K562 (cell line): Measurements from ENCODE around the gene RHOA. TPM values are rescaled to one million over a fixed set of nuclear protein-coding genes. Genes with fewer than 3 reads are reported as not detected.

Experiments
- CREM ChIP-seq: IDR thresholded peaks from 2 replicates; pipeline ENCODE4 v1.6.1; 2014; ENCODE audit warnings: antibody characterized with exemption, low read depth
- GABPB2 ChIP-seq: fragments of 250-450 bp; sonication (Bioruptor Pico); conservative IDR thresholded peaks from 2 replicates; pipeline ENCODE4 v1.5.1; 2021; ENCODE audit warnings: mild to moderate bottlenecking
- HEY1 ChIP-seq: fragments of 250-450 bp; sonication (Bioruptor Pico); IDR thresholded peaks from 2 replicates; pipeline ENCODE4 v1.5.0; 2020; ENCODE audit warnings: mild to moderate bottlenecking, moderate library complexity, borderline replicate concordance
- KAT8 ChIP-seq: fragments of 450-650 bp; IDR thresholded peaks from 2 replicates; pipeline ENCODE4 v1.6.1; 2016; ENCODE audit warnings: low read depth, mild to moderate bottlenecking
- KDM2B ChIP-seq: fragments of 250-450 bp; sonication (Bioruptor Pico); IDR thresholded peaks from 2 replicates; pipeline ENCODE4 v1.8.0; 2021; ENCODE audit warnings: mild to moderate bottlenecking, moderate library complexity
- NR2F6 ChIP-seq: fragments of 450-650 bp; formaldehyde crosslinking; IDR thresholded peaks from 2 replicates; pipeline ENCODE4 v1.4.0; 2020; ENCODE audit warnings: mild to moderate bottlenecking
- NUFIP1 ChIP-seq: fragments of 450-650 bp; IDR thresholded peaks from 2 replicates; pipeline ENCODE4 v1.6.1; 2018; ENCODE audit not compliant: partially characterized antibody
- PTTG1 ChIP-seq: fragments of 450-650 bp; IDR thresholded peaks from 2 replicates; pipeline ENCODE4 v1.6.1; 2016; ENCODE audit warnings: low read depth, mild to moderate bottlenecking, missing genetic modification characterization, missing compliant biosample characterization
- RHOXF2B ChIP-seq: fragments of 250-450 bp; sonication (Bioruptor Pico); conservative IDR thresholded peaks from 2 replicates; pipeline ENCODE4 v1.5.1; 2021
- SAP30 ChIP-seq: fragments of 200-600 bp; sonication (generic); IDR thresholded peaks from 2 replicates; pipeline ENCODE4 v1.6.1; 2012; ENCODE audit warnings: borderline replicate concordance, low read depth, mild to moderate bottlenecking, moderate library complexity, low read length, control low read depth, inconsistent platforms; ENCODE audit not compliant: insufficient read depth, poor library complexity, severe bottlenecking
- STAT5A ChIP-seq: IDR thresholded peaks from 2 replicates; pipeline ENCODE4 v1.6.1; 2012; ENCODE audit warnings: low read length, inconsistent platforms, borderline replicate concordance
- ZFP30 ChIP-seq: fragments of 250-450 bp; sonication (Bioruptor Pico); IDR thresholded peaks from 2 replicates; pipeline ENCODE4 v1.8.0; 2022; ENCODE audit warnings: moderate library complexity, mild to moderate bottlenecking, inconsistent platforms, borderline replicate concordance
- ZNF354B ChIP-seq: fragments of 250-450 bp; sonication (Bioruptor Pico); IDR thresholded peaks from 2 replicates; pipeline ENCODE4 v1.4.0; 2020
- polyA plus RNA-seq, 8 experiments: library from polyadenylated mRNA; depleted of rRNA in 4 of 8; stranded (reverse) in 5 of 8; unstranded in 3 of 8; fragments of >200 nt; fragmentation: Nextera tagmentation in 2 of 8; fragmentation: Illumina TruSeq in 1 of 8; extraction: Ambion mirVana in 2 of 8; extraction: Trizol in 1 of 8; gene quantifications; 2 replicates each; pipeline versions ENCODE4 v1.2.1 to v1.2.3, GENCODE V29; 2011 to 2014; ENCODE audit warnings: inconsistent platforms in 1 of 8, missing spikeins in 1 of 8
- total RNA-seq, 7 experiments: library from RNA; depleted of rRNA in 6 of 7; stranded (reverse); fragments of >200 nt in 6 of 7; fragmentation: Illumina TruSeq in 2 of 7; extraction: Trizol in 2 of 7; gene quantifications; 2 replicates each; pipeline versions ENCODE4 v1.2.1 to v1.2.3, GENCODE V29; 2011 to 2021; ENCODE audit warnings: low replicate concordance in 1 of 7
- TF ChIP-seq, protein P1 (sequence below): fragments of 250-450 bp; sonication (Bioruptor Pico); IDR thresholded peaks from 2 replicates; pipeline ENCODE4 v1.4.0; 2020
- TF ChIP-seq, protein P2 (sequence below), 3 experiments: fragments of 200-800 bp in 1 of 3; sonication (Bioruptor generic) in 1 of 3; sonication (generic) in 1 of 3; formaldehyde crosslinking in 1 of 3; IDR thresholded peaks; 2 replicates each; pipeline versions ENCODE4 v1.6.1 to v1.8.0; 2016 to 2022; ENCODE audit warnings: mild to moderate bottlenecking in 2 of 3, missing compliant biosample characterization in 2 of 3, missing genetic modification characterization in 2 of 3, missing genetic modification reagents in 1 of 3
- TF ChIP-seq, protein P3 (sequence below): sonication (generic); formaldehyde crosslinking; IDR thresholded peaks from 2 replicates; pipeline ENCODE4 v1.9.0; 2022; ENCODE audit warnings: mild to moderate bottlenecking, missing genetic modification reagents

RHOA gene
- total and polyA plus RNA-seq, 9 of the 15 experiments (the other 6 are each of a cell fraction or from before 2014, with no cell fraction given), result 136 to 540 (median 236) TPM

DNA sequence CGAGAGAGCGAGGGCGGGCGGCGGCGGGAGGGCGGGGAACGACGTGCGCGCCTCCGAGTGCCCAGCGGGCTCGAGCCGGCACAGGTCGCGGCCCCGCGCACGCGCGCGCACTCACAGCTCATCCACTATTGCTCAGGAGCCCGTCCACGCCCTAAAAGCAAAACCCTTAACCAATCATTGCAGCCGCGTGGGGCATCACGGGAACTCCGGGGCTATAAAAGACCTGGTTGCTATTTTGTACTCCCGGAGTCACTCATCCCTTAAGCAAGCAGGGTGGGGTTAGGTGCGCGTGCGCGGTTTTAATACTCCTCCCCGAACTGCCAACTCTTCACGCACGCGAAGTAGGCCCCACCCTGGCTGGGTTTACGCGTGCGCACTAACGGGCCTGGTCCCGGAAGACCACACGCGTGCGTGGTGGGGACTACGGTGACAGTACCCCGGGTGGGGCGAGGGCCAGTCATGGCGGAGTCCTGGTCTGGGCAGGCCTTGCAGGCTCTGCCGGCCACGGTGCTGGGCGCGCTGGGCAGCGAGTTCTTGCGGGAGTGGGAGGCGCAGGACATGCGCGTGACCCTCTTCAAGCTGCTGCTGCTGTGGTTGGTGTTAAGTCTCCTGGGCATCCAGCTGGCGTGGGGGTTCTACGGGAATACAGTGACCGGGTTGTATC lies at the start of gene RHOA, which contains the start of gene TCTA (continued):
- TF ChIP-seq, protein P1, sequence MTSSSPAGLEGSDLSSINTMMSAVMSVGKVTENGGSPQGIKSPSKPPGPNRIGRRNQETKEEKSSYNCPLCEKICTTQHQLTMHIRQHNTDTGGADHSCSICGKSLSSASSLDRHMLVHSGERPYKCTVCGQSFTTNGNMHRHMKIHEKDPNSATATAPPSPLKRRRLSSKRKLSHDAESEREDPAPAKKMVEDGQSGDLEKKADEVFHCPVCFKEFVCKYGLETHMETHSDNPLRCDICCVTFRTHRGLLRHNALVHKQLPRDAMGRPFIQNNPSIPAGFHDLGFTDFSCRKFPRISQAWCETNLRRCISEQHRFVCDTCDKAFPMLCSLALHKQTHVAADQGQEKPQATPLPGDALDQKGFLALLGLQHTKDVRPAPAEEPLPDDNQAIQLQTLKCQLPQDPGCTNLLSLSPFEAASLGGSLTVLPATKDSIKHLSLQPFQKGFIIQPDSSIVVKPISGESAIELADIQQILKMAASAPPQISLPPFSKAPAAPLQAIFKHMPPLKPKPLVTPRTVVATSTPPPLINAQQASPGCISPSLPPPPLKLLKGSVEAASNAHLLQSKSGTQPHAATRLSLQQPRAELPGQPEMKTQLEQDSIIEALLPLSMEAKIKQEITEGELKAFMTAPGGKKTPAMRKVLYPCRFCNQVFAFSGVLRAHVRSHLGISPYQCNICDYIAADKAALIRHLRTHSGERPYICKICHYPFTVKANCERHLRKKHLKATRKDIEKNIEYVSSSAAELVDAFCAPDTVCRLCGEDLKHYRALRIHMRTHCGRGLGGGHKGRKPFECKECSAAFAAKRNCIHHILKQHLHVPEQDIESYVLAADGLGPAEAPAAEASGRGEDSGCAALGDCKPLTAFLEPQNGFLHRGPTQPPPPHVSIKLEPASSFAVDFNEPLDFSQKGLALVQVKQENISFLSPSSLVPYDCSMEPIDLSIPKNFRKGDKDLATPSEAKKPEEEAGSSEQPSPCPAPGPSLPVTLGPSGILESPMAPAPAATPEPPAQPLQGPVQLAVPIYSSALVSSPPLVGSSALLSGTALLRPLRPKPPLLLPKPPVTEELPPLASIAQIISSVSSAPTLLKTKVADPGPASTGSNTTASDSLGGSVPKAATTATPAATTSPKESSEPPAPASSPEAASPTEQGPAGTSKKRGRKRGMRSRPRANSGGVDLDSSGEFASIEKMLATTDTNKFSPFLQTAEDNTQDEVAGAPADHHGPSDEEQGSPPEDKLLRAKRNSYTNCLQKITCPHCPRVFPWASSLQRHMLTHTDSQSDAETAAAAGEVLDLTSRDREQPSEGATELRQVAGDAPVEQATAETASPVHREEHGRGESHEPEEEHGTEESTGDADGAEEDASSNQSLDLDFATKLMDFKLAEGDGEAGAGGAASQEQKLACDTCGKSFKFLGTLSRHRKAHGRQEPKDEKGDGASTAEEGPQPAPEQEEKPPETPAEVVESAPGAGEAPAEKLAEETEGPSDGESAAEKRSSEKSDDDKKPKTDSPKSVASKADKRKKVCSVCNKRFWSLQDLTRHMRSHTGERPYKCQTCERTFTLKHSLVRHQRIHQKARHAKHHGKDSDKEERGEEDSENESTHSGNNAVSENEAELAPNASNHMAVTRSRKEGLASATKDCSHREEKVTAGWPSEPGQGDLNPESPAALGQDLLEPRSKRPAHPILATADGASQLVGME (CRISPR knock-in tag), result no peak
- TF ChIP-seq ZNF354B (CRISPR knock-in tag), result no peak
- TF ChIP-seq KDM2B (CRISPR knock-in tag), result no peak
- TF ChIP-seq STAT5A, result no peak
- TF ChIP-seq ZFP30 (CRISPR knock-in tag), result no peak
- TF ChIP-seq KAT8, result no peak
- TF ChIP-seq PTTG1 (tag), result no peak
- TF ChIP-seq, protein P2, sequence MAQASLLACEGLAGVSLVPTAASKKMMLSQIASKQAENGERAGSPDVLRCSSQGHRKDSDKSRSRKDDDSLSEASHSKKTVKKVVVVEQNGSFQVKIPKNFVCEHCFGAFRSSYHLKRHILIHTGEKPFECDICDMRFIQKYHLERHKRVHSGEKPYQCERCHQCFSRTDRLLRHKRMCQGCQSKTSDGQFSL (CRISPR knock-in tag; IDR thresholded peaks at IDR 0.05), result no peak
- TF ChIP-seq, protein P2 (tag; IDR thresholded peaks at IDR 0.05), result no peak
- TF ChIP-seq NUFIP1, result no peak
- no peak for TF ChIP-seq RHOXF2B (CRISPR knock-in tag)
- TF ChIP-seq HEY1 (CRISPR knock-in tag), result no peak
- TF ChIP-seq, protein P3, sequence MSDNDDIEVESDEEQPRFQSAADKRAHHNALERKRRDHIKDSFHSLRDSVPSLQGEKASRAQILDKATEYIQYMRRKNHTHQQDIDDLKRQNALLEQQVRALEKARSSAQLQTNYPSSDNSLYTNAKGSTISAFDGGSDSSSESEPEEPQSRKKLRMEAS (CRISPR knock-in tag), result peak; percentile 88
- peak; percentile 81 for TF ChIP-seq SAP30
- no peak for TF ChIP-seq NR2F6
- TF ChIP-seq GABPB2 (CRISPR knock-in tag), result no peak
- peak; percentile 55 for TF ChIP-seq CREM
